A549 (cell line): ENCODE results near the gene MYH14.

Experiments used
- EP300 ChIP-seq, 2 experiments: fragments of >200 bp; sonication (Bioruptor Twin); formaldehyde crosslinking; IDR thresholded peaks; 2 replicates in 1 of 2; 3 replicates in 1 of 2; pipeline ENCODE4 v1.6.1; 2016 to 2017
- HEYL ChIP-seq: fragments of 250-450 bp; sonication (Bioruptor Pico); IDR thresholded peaks from 2 replicates; pipeline ENCODE4 v1.8.0; 2021; ENCODE audit warnings: mild to moderate bottlenecking, moderate library complexity
- MAZ ChIP-seq: fragments of 150-350 bp; IDR thresholded peaks from 2 replicates; pipeline ENCODE4 v1.6.1; 2014; ENCODE audit warnings: antibody characterized with exemption, low read depth, low read length, borderline replicate concordance
- NPAS2 ChIP-seq: fragments of 250-450 bp; sonication (Bioruptor Pico); IDR thresholded peaks from 2 replicates; pipeline ENCODE4 v1.8.0; 2022; ENCODE audit warnings: mild to moderate bottlenecking, moderate library complexity, borderline replicate concordance
- NR3C1 ChIP-seq: fragments of >200 bp; sonication (Bioruptor Twin); formaldehyde crosslinking; IDR thresholded peaks from 3 replicates; pipeline ENCODE4 v1.6.1; 2017
- POLR2A ChIP-seq: IDR thresholded peaks from 2 replicates; pipeline ENCODE4 v1.6.1; 2012; ENCODE audit warnings: mild to moderate bottlenecking, low read length
- RAD21 ChIP-seq, 2 experiments: fragments of >200 bp in 1 of 2; sonication (Bioruptor Twin) in 1 of 2; formaldehyde crosslinking in 1 of 2; IDR thresholded peaks in 1 of 2; conservative IDR thresholded peaks in 1 of 2; 2 replicates in 1 of 2; 3 replicates in 1 of 2; pipeline ENCODE4 v1.6.1; 2012 to 2018; ENCODE audit warnings: inconsistent platforms in 1 of 2
- SMC3 ChIP-seq: fragments of >200 bp; sonication (Bioruptor Twin); formaldehyde crosslinking; IDR thresholded peaks from 3 replicates; pipeline ENCODE4 v1.6.1; 2018; ENCODE audit warnings: inconsistent platforms
- TFCP2L1 ChIP-seq: fragments of 250-450 bp; sonication (Bioruptor Pico); IDR thresholded peaks from 2 replicates; pipeline ENCODE4 v1.5.0; 2021; ENCODE audit warnings: mild to moderate bottlenecking
- TP53 ChIP-seq: fragments of 250-450 bp; sonication (Bioruptor Pico); IDR thresholded peaks from 2 replicates; pipeline ENCODE4 v1.5.0; 2021; ENCODE audit warnings: mild to moderate bottlenecking, moderate library complexity
- TF ChIP-seq, protein P1 (sequence below): fragments of >200 bp; sonication (Bioruptor Twin); formaldehyde crosslinking; IDR thresholded peaks from 3 replicates; pipeline ENCODE4 v1.5.1; 2016
- TF ChIP-seq, protein P2 (sequence below): fragments of >200 bp; sonication (Bioruptor Twin); formaldehyde crosslinking; IDR thresholded peaks from 3 replicates; pipeline ENCODE4 v1.6.1; 2016
- TF ChIP-seq, protein P3 (sequence below): fragments of 150-350 bp; IDR thresholded peaks from 2 replicates; pipeline ENCODE4 v1.6.1; 2014; ENCODE audit warnings: low read depth, mild to moderate bottlenecking, low read length

DNA sequence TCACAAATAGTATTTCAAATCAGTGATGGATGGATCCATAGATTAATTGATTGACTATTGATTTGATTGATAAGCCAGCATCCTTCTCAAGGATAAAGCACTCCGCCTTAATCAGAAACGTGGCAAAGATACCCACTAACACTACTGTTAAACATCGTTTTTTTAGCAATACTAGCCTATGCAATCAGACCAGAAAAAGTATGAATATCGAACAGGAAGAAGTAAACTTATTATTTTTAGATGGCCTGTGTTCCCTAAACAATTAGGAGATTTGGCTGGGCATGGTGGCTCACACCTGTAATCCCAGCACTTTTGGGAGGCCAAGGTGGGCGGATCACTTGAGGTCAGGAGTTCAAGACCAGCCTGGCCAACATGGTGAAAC, 49.5 kb downstream of the MYH14 start:
- TF ChIP-seq TFCP2L1 (CRISPR knock-in tag) = no peak
- TF ChIP-seq, protein P1, sequence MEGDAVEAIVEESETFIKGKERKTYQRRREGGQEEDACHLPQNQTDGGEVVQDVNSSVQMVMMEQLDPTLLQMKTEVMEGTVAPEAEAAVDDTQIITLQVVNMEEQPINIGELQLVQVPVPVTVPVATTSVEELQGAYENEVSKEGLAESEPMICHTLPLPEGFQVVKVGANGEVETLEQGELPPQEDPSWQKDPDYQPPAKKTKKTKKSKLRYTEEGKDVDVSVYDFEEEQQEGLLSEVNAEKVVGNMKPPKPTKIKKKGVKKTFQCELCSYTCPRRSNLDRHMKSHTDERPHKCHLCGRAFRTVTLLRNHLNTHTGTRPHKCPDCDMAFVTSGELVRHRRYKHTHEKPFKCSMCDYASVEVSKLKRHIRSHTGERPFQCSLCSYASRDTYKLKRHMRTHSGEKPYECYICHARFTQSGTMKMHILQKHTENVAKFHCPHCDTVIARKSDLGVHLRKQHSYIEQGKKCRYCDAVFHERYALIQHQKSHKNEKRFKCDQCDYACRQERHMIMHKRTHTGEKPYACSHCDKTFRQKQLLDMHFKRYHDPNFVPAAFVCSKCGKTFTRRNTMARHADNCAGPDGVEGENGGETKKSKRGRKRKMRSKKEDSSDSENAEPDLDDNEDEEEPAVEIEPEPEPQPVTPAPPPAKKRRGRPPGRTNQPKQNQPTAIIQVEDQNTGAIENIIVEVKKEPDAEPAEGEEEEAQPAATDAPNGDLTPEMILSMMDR = no peak
- TF ChIP-seq, protein P2, sequence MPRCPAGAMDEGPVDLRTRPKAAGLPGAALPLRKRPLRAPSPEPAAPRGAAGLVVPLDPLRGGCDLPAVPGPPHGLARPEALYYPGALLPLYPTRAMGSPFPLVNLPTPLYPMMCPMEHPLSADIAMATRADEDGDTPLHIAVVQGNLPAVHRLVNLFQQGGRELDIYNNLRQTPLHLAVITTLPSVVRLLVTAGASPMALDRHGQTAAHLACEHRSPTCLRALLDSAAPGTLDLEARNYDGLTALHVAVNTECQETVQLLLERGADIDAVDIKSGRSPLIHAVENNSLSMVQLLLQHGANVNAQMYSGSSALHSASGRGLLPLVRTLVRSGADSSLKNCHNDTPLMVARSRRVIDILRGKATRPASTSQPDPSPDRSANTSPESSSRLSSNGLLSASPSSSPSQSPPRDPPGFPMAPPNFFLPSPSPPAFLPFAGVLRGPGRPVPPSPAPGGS = no peak
- TF ChIP-seq, protein P3, sequence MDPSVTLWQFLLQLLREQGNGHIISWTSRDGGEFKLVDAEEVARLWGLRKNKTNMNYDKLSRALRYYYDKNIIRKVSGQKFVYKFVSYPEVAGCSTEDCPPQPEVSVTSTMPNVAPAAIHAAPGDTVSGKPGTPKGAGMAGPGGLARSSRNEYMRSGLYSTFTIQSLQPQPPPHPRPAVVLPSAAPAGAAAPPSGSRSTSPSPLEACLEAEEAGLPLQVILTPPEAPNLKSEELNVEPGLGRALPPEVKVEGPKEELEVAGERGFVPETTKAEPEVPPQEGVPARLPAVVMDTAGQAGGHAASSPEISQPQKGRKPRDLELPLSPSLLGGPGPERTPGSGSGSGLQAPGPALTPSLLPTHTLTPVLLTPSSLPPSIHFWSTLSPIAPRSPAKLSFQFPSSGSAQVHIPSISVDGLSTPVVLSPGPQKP = no peak
- no peak for TF ChIP-seq POLR2A
- TF ChIP-seq MAZ = no peak
- no peak for TF ChIP-seq SMC3
- TF ChIP-seq EP300 (IDR thresholded peaks at IDR 0.05) = no peak
- no peak for TF ChIP-seq NR3C1
- no peak for TF ChIP-seq RAD21 (conservative IDR thresholded peaks at IDR 0.05 in 1 of 2, IDR thresholded peaks at IDR 0.05 in 1 of 2)
- no peak for TF ChIP-seq NPAS2 (CRISPR knock-in tag)
- TF ChIP-seq HEYL (CRISPR knock-in tag) = no peak
- no peak for TF ChIP-seq TP53
